Measurements from ENCODE around the gene NAGA. TPM values are rescaled to one million over a fixed set of nuclear protein-coding genes. Genes with fewer than 3 reads are reported as not detected.

The NAGA gene
- total RNA-seq, 4 donors from 2014 or later = 14.9 to 24.8 (median 19.9) TPM

DNA sequence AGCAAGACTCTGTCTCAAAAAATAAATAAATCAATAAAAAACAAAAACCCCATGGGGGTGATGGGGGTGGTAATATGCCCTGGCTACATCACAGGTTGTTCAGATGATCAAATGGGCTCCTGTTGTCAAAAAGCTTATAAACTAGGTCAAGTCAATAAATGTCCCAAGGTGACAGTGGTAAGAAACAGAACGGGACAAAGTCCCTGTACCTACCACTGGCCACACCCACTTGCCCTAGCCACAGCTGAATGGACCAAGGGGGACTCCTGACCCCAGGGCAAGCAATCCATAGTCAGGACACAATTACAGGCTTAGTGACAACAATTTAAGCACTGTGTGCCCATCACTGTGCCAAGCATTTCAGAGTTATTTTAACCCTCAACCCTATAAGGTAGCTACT, 6.0 kb downstream of the NAGA start:
- Histone ChIP-seq H3K27me3 (no peaks in the 10 kb centered on the region), H3K36me3 (peaks cover 25 to 91% (median 34%) of the 10 kb centered on the region in 3 donors), H3K4me1 (peaks cover under 1 to 11% (median 3%) of the 10 kb centered on the region in 3 donors), H3K9me3 (no peaks in the 10 kb centered on the region), H3K27ac (no peak overlapping the region), H3K4me3 (no peak overlapping the region)
- no peak for DNase-seq
- WGBS, 2 donors = 78 to 90% methylated on average over 1 of the region's 1 CpG
- TF ChIP-seq CTCF (IDR thresholded peaks at IDR 0.05) (no peak), POLR2A (IDR thresholded peaks at IDR 0.05) (no peak)
- intact Hi-C loops (cut with DNase I) = no loop called here

- Histone ChIP-seq H3K4me3 (no peak overlapping the region), H3K9me3 (no peaks in the 10 kb centered on the region), H3K27me3 (no peaks in the 10 kb centered on the region), H3K27ac (no peak overlapping the region), H3K36me3 (peaks cover 25 to 98% (median 34%) of the 10 kb centered on the region in 3 donors), H3K4me1 (no peaks in the 10 kb centered on the region)
- 88 to 89% methylated on average over 6 of the region's 10 CpGs for WGBS, 2 donors
- intact Hi-C loops (cut with DNase I) = no loop called here
- TF ChIP-seq POLR2A (IDR thresholded peaks at IDR 0.05) (no peak), CTCF (IDR thresholded peaks at IDR 0.05) (no peak)
- no peak for DNase-seq
These were observed 8.0 kb downstream of the NAGA start for GRCh38 chr22:42062506-42063170.

DNA sequence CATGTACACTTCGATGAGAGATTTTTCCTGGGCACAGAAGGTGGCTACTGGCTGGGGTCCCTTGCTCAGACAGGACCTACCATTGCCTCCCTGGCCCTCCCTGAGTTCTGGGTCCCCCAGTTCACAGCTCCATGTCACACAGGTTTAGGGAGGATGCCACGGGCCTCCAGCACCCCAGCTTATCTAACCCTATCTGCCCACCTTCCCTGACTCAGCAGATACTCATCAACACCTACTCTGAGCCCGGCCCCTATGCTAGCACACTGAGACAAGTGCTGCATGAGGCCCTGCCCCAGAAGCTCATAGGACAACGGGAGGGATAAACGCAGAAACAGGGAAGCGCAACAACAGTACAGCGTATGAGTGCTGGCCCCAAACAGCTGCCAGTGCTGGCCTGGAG, 9.6 kb downstream of the NAGA start:
- DNase-seq = no peak
- Histone ChIP-seq H3K27ac (no peak overlapping the region), H3K4me1 (no peaks in the 10 kb centered on the region), H3K4me3 (no peak overlapping the region), H3K36me3 (peaks cover 14 to 82% (median 27%) of the 10 kb centered on the region in 3 donors), H3K9me3 (peaks cover 0 to 13% (median 7%) of the 10 kb centered on the region in 3 donors), H3K27me3 (no peaks in the 10 kb centered on the region)
- TF ChIP-seq POLR2A (IDR thresholded peaks at IDR 0.05) (no peak), CTCF (IDR thresholded peaks at IDR 0.05) (no peak)
- 96 to 100% methylated on average over 5 to 7 of the region's 7 CpGs for WGBS, 2 donors
- intact Hi-C loops (cut with DNase I) = no loop called here

- Histone ChIP-seq H3K27ac (no peak overlapping the region), H3K9me3 (peaks cover 0 to 13% (median 7%) of the 10 kb centered on the region in 3 donors), H3K4me1 (no peaks in the 10 kb centered on the region), H3K4me3 (no peak overlapping the region), H3K27me3 (no peaks in the 10 kb centered on the region), H3K36me3 (peaks cover 14 to 76% (median 25%) of the 10 kb centered on the region in 3 donors)
- no peak for DNase-seq
- intact Hi-C loops (cut with DNase I) = no loop called here
- 80 to 95% methylated on average over 1 to 3 of the region's 5 CpGs for whole genome bisulfite sequencing, 2 donors
- TF ChIP-seq POLR2A (IDR thresholded peaks at IDR 0.05) = no peak
- TF ChIP-seq CTCF (IDR thresholded peaks at IDR 0.05) = no peak
These were observed 10.1 kb downstream of the NAGA start for GRCh38 chr22:42060489-42060888.

GRCh38 chr22:42056757-42057511, 13.7 kb downstream of the NAGA start:
- H3K9me3 ChIP-seq = peaks cover 0 to 13% (median 7%) of the 10 kb centered on the region in 3 donors
- no peak overlapping the region for H3K4me3 ChIP-seq
- WGBS, 2 donors = 100% methylated on average over 1 of the region's 1 CpG
- TF ChIP-seq POLR2A (IDR thresholded peaks at IDR 0.05) (no peak), CTCF (IDR thresholded peaks at IDR 0.05) (no peak)
- no peaks in the 10 kb centered on the region for H3K4me1 ChIP-seq
- intact Hi-C loops (cut with DNase I) = no loop called here
- peaks cover 8 to 41% (median 13%) of the 10 kb centered on the region in 3 donors for H3K36me3 ChIP-seq
- no peak for DNase-seq
- H3K27me3 ChIP-seq = no peaks in the 10 kb centered on the region
- no peak overlapping the region for H3K27ac ChIP-seq
